ENCODE data around the gene POU2F2.
"Not testable (repeated sequence)": the region's sequence is repeated elsewhere in the genome, so short reads cannot be mapped to it uniquely, and the experiment has no call there.

The POU2F2 gene

GRCh38 chr19:42110658-42111057, 21.6 kb downstream of the POU2F2 start:
- H3K36me3 ChIP-seq (ENCODE audit: control insufficient read depth, insufficient read depth, low read length): no peaks in the 10 kb centered on the region
- no peak overlapping the region for H3K4me3 ChIP-seq (ENCODE audit: low read depth, low read length)
- peaks cover 26% of the 10 kb centered on the region for H3K4me1 ChIP-seq
- TF ChIP-seq, protein P1, sequence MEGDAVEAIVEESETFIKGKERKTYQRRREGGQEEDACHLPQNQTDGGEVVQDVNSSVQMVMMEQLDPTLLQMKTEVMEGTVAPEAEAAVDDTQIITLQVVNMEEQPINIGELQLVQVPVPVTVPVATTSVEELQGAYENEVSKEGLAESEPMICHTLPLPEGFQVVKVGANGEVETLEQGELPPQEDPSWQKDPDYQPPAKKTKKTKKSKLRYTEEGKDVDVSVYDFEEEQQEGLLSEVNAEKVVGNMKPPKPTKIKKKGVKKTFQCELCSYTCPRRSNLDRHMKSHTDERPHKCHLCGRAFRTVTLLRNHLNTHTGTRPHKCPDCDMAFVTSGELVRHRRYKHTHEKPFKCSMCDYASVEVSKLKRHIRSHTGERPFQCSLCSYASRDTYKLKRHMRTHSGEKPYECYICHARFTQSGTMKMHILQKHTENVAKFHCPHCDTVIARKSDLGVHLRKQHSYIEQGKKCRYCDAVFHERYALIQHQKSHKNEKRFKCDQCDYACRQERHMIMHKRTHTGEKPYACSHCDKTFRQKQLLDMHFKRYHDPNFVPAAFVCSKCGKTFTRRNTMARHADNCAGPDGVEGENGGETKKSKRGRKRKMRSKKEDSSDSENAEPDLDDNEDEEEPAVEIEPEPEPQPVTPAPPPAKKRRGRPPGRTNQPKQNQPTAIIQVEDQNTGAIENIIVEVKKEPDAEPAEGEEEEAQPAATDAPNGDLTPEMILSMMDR (IDR thresholded peaks at IDR 0.05): no peak
- no peak overlapping the region for H3K27ac ChIP-seq
- H3K4me2 ChIP-seq (ENCODE audit: low read length): no peak overlapping the region
- no peaks in the 10 kb centered on the region for H3K9me3 ChIP-seq (ENCODE audit: control insufficient read depth, low read length)
- no peaks in the 10 kb centered on the region for H3K27me3 ChIP-seq (ENCODE audit: control insufficient read depth, insufficient read depth, low read length)
- H2AFZ ChIP-seq: no peak overlapping the region
- no peaks in the 10 kb centered on the region for H3K79me2 ChIP-seq
- no peak overlapping the region for H3K9ac ChIP-seq

GRCh38 chr19:42109896-42110295, 22.4 kb downstream of the POU2F2 start:
- peaks cover 21% of the 10 kb centered on the region for H3K4me1 ChIP-seq
- TF ChIP-seq, protein P1 (IDR thresholded peaks at IDR 0.05): no peak
- no peak overlapping the region for H2AFZ ChIP-seq
- H3K9ac ChIP-seq: no peak overlapping the region
- H3K4me3 ChIP-seq (ENCODE audit: low read depth, low read length): no peak overlapping the region
- no peaks in the 10 kb centered on the region for H3K36me3 ChIP-seq (ENCODE audit: control insufficient read depth, insufficient read depth, low read length)
- H3K4me2 ChIP-seq (ENCODE audit: low read length): no peak overlapping the region
- H3K27me3 ChIP-seq (ENCODE audit: control insufficient read depth, insufficient read depth, low read length): no peaks in the 10 kb centered on the region
- no peaks in the 10 kb centered on the region for H3K9me3 ChIP-seq (ENCODE audit: control insufficient read depth, low read length)
- no peak overlapping the region for H3K27ac ChIP-seq
- H3K79me2 ChIP-seq: no peaks in the 10 kb centered on the region

DNA sequence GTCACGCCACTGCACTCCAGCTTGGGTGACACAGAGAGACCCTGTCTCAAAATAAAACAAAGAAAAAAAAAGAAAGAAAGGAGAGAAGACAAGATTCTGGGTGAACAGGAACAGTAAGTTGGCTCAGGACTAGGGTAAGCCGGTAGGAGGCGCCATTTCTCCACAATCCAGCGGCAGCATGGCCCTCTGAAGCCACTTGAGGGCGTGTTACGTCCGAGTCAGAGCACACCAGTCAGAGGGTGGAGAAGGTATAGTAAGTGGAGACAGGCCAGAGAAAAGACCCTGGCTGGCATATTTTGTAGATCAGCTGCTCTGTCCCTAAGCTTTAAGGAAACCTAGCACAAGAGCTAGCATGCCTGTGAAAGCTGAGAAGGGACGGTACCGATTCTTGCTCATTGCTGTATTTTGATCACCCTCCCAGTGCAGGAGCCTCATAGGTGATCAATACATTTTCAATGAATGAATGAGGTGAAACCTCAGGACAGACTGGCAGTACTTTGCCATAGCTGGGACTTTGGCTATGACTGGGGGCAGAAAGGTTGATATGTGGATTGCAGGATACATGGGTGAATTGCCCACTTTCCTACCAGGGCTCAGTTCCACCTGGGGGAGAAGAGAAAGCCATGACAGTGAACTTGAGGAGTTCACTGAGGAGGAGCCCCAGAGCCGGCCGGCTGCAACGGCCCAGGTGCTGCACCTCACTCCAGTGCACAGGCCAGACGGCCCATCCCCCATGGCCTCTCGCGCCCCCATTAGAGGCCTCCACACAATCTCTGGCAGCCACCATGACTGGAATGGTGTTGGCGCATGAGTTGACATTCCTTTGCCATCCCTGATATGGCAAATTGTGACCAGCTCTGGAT, 23.5 kb downstream of the POU2F2 start:
- Histone ChIP-seq H3K79me2 (no peaks in the 10 kb centered on the region), H3K9ac (no peak overlapping the region), H3K4me2 (ENCODE audit: low read length) (no peak overlapping the region), H3K36me3 (ENCODE audit: control insufficient read depth, insufficient read depth, low read length) (no peaks in the 10 kb centered on the region), H2AFZ (peak overlapping the region; percentile 17), H3K27me3 (ENCODE audit: control insufficient read depth, insufficient read depth, low read length) (no peaks in the 10 kb centered on the region), H3K27ac (no peak overlapping the region), H3K9me3 (ENCODE audit: control insufficient read depth, low read length) (no peaks in the 10 kb centered on the region), H3K4me1 (peaks cover 9% of the 10 kb centered on the region), H3K4me3 (ENCODE audit: low read depth, low read length) (no peak overlapping the region)
- TF ChIP-seq, protein P1 (IDR thresholded peaks at IDR 0.05): peak; percentile 99

GRCh38 chr19:42105368-42105767, 26.9 kb downstream of the POU2F2 start:
- Histone ChIP-seq H3K27me3 (ENCODE audit: control insufficient read depth, insufficient read depth, low read length) (no peaks in the 10 kb centered on the region), H3K4me1 (peaks cover 9% of the 10 kb centered on the region), H2AFZ (no peak overlapping the region), H3K27ac (no peak overlapping the region), H3K79me2 (no peaks in the 10 kb centered on the region), H3K9me3 (ENCODE audit: control insufficient read depth, low read length) (no peaks in the 10 kb centered on the region), H3K4me3 (ENCODE audit: low read depth, low read length) (no peak overlapping the region), H3K9ac (no peak overlapping the region), H3K36me3 (ENCODE audit: control insufficient read depth, insufficient read depth, low read length) (no peaks in the 10 kb centered on the region), H3K4me2 (ENCODE audit: low read length) (no peak overlapping the region)
- TF ChIP-seq, protein P1 (IDR thresholded peaks at IDR 0.05): no peak

GRCh38 chr19:42102877-42103276, 29.4 kb downstream of the POU2F2 start:
- Histone ChIP-seq H3K79me2 (no peaks in the 10 kb centered on the region), H3K4me2 (ENCODE audit: low read length) (no peak overlapping the region), H3K9me3 (ENCODE audit: control insufficient read depth, low read length) (no peaks in the 10 kb centered on the region), H3K27ac (no peak overlapping the region), H3K4me1 (no peaks in the 10 kb centered on the region), H3K9ac (no peak overlapping the region), H3K4me3 (ENCODE audit: low read depth, low read length) (no peak overlapping the region), H2AFZ (no peak overlapping the region), H3K36me3 (ENCODE audit: control insufficient read depth, insufficient read depth, low read length) (no peaks in the 10 kb centered on the region), H3K27me3 (ENCODE audit: control insufficient read depth, insufficient read depth, low read length) (no peaks in the 10 kb centered on the region)
- TF ChIP-seq, protein P1 (IDR thresholded peaks at IDR 0.05): no peak

GRCh38 chr19:42100241-42100640, 32.0 kb downstream of the POU2F2 start:
- not testable (repeated sequence) for H3K9me3 ChIP-seq (ENCODE audit: control insufficient read depth, low read length); H3K79me2 ChIP-seq; H3K27me3 ChIP-seq (ENCODE audit: control insufficient read depth, insufficient read depth, low read length); H3K4me1 ChIP-seq; H2AFZ ChIP-seq; H3K36me3 ChIP-seq (ENCODE audit: control insufficient read depth, insufficient read depth, low read length); H3K4me2 ChIP-seq (ENCODE audit: low read length); H3K4me3 ChIP-seq (ENCODE audit: low read depth, low read length); H3K27ac ChIP-seq; H3K9ac ChIP-seq
